SK-N-SH (cell line): ENCODE results near the gene SCD5.

ENCODE experiments used
- SMC3 ChIP-seq: IDR thresholded peaks from 2 replicates; pipeline ENCODE4 v1.6.1; 2012; ENCODE audit warnings: low read depth, low read length, improper control_type of control experiment
- TAF1 ChIP-seq: IDR thresholded peaks from 2 replicates; pipeline ENCODE4 v1.6.1; 2012; ENCODE audit warnings: low read depth, mild to moderate bottlenecking, low read length, moderate library complexity, borderline replicate concordance
- TEAD4 ChIP-seq: IDR thresholded peaks from 2 replicates; pipeline ENCODE4 v1.4.0; 2012; ENCODE audit warnings: mild to moderate bottlenecking, borderline replicate concordance; ENCODE audit not compliant: insufficient read depth
- TF ChIP-seq, protein P1 (sequence below): IDR thresholded peaks from 2 replicates; pipeline ENCODE4 v1.4.0; 2012; ENCODE audit warnings: low read depth, borderline replicate concordance
- TF ChIP-seq, protein P2 (sequence below): fragments of 200-600 bp; sonication (generic); IDR thresholded peaks from 2 replicates; pipeline ENCODE4 v1.6.1; 2017; ENCODE audit warnings: antibody characterized with exemption, mild to moderate bottlenecking, moderate library complexity

DNA sequence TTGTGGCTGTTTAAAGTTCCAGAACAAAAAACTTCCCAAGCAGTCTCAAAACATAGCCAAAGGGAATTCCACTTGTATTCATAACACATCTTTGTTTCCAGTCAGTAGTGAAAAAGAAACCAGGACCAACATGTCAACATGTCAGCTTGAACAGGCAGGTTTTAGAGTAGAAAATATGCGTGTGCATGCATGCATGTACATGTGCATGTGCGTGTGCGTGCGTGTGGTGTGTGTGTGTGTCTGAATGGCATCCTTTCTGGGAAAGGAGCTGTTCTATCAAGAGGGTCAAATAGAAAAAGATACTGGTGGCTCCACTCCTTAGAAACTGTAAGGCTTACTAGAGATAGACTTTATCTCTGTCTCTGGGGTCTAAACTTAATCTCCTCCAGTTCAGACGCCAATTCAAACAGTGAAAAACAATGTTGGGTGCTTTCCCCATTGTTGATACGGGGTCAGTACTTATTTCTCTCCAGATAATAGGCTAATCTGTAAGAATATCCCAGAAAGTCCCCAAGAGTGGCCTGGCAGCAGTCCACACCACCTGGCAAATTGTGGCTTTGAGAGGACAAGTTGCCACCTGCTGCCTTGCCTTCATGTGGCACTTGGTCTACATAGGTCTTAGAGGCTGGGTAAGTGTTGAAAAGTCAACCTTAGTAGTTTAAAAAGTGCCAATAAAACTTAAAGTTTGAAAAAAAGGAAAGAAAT lies 110.4 kb downstream of the SCD5 start:
- TF ChIP-seq, protein P1, sequence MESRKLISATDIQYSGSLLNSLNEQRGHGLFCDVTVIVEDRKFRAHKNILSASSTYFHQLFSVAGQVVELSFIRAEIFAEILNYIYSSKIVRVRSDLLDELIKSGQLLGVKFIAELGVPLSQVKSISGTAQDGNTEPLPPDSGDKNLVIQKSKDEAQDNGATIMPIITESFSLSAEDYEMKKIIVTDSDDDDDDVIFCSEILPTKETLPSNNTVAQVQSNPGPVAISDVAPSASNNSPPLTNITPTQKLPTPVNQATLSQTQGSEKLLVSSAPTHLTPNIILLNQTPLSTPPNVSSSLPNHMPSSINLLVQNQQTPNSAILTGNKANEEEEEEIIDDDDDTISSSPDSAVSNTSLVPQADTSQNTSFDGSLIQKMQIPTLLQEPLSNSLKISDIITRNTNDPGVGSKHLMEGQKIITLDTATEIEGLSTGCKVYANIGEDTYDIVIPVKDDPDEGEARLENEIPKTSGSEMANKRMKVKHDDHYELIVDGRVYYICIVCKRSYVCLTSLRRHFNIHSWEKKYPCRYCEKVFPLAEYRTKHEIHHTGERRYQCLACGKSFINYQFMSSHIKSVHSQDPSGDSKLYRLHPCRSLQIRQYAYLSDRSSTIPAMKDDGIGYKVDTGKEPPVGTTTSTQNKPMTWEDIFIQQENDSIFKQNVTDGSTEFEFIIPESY: no peak
- TF ChIP-seq, protein P2, sequence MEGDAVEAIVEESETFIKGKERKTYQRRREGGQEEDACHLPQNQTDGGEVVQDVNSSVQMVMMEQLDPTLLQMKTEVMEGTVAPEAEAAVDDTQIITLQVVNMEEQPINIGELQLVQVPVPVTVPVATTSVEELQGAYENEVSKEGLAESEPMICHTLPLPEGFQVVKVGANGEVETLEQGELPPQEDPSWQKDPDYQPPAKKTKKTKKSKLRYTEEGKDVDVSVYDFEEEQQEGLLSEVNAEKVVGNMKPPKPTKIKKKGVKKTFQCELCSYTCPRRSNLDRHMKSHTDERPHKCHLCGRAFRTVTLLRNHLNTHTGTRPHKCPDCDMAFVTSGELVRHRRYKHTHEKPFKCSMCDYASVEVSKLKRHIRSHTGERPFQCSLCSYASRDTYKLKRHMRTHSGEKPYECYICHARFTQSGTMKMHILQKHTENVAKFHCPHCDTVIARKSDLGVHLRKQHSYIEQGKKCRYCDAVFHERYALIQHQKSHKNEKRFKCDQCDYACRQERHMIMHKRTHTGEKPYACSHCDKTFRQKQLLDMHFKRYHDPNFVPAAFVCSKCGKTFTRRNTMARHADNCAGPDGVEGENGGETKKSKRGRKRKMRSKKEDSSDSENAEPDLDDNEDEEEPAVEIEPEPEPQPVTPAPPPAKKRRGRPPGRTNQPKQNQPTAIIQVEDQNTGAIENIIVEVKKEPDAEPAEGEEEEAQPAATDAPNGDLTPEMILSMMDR: no peak
- TF ChIP-seq SMC3 (no peak), TAF1 (no peak), TEAD4 (no peak)
